A673 (cell line): ENCODE measurements around the gene CHRNA4.
"Not testable (repeated sequence)": the region's sequence is repeated elsewhere in the genome, so short reads cannot be mapped to it uniquely, and the experiment has no call there.

Experiments used
- EZH2 ChIP-seq: fragments of 200-600 bp; sonication (generic); IDR thresholded peaks from 2 replicates; pipeline ENCODE4 v1.6.1; 2017; ENCODE audit warnings: borderline replicate concordance, low read depth, mild to moderate bottlenecking, mixed read lengths, antibody characterized with exemption, low read length; ENCODE audit not compliant: poor library complexity, severe bottlenecking
- TF ChIP-seq, protein P1 (sequence below): fragments of 300-800, 200-600 bp; sonication (generic); conservative IDR thresholded peaks from 2 replicates; pipeline ENCODE4 v1.5.1; 2017; ENCODE audit warnings: low read depth, mild to moderate bottlenecking, antibody characterized with exemption, low read length, moderate library complexity, mixed read lengths

- TF ChIP-seq, protein P1, sequence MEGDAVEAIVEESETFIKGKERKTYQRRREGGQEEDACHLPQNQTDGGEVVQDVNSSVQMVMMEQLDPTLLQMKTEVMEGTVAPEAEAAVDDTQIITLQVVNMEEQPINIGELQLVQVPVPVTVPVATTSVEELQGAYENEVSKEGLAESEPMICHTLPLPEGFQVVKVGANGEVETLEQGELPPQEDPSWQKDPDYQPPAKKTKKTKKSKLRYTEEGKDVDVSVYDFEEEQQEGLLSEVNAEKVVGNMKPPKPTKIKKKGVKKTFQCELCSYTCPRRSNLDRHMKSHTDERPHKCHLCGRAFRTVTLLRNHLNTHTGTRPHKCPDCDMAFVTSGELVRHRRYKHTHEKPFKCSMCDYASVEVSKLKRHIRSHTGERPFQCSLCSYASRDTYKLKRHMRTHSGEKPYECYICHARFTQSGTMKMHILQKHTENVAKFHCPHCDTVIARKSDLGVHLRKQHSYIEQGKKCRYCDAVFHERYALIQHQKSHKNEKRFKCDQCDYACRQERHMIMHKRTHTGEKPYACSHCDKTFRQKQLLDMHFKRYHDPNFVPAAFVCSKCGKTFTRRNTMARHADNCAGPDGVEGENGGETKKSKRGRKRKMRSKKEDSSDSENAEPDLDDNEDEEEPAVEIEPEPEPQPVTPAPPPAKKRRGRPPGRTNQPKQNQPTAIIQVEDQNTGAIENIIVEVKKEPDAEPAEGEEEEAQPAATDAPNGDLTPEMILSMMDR = not testable (repeated sequence)
- not testable (repeated sequence) for TF ChIP-seq EZH2
Measured at GRCh38 chr20:63305933-63306672, 55.0 kb downstream of the CHRNA4 start.
